ENCODE results near the gene KCNMB3.

The KCNMB3 gene

GRCh38 chr3:179196098-179196497, 54.8 kb downstream of the KCNMB3 start:
- no CpG with 5 or more reads among the region's 1 CpG for WGBS
- no peak overlapping the region for H3K18ac ChIP-seq (ENCODE audit: low read depth in 1 of 2, low read length in 2 of 2)
- DNase-seq = peak; percentile 67

DNA sequence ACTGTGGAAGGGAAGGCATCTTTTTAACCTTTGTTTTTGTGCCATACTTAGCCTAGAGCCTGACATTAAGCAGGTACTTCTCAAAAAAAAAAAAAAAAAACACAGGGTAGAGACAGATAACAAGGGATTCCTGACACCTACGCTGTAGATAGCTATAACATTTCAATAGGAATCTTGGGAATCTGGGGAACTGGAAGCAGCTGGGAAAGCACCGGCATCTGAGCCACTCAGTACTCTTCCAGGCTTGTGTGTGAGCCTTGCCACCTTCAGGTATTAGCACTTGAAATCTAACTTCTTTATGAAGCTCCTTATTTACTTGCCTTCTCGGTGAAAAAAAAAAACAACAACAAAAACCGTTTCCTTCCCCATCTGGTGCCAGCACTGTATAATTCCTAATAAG, 56.0 kb downstream of the KCNMB3 start:
- WGBS = 53% methylated on average over 3 of the region's 4 CpGs
- Histone ChIP-seq H3K4me1 (ENCODE audit: control insufficient read depth, insufficient read depth, low read depth, low read length) (peaks cover 3% of the 10 kb centered on the region), H3K4me2 (ENCODE audit: low read length, poor library complexity, severe bottlenecking) (no peak overlapping the region), H4K91ac (ENCODE audit: low read length) (no peak overlapping the region), H2AFZ (ENCODE audit: low read depth, low read length) (no peak overlapping the region), H3K9ac (ENCODE audit: low read length) (no peak overlapping the region), H3K14ac (ENCODE audit: low read length in 2 of 2) (no peak overlapping the region), H3K36me3 (ENCODE audit: control insufficient read depth in 1 of 2, insufficient read depth in 2 of 2, low read depth in 1 of 2, low read length in 2 of 2) (peaks cover 0 to 11% of the 10 kb centered on the region in 2 experiments), H3K79me1 (replicated peaks; ENCODE audit: low read length, poor library complexity, severe bottlenecking) (peaks cover 12% of the 10 kb centered on the region), H2BK15ac (ENCODE audit: low read depth, poor library complexity, severe bottlenecking) (no peak overlapping the region), H3K18ac (ENCODE audit: low read depth in 1 of 2, low read length in 2 of 2) (no peak overlapping the region), H3K27ac (ENCODE audit: low read length, poor library complexity, severe bottlenecking) (peak overlapping the region; percentile 21), H2BK12ac (ENCODE audit: low read length in 2 of 2) (no peak overlapping the region), H3K23ac (ENCODE audit: low read length in 2 of 2) (no peak overlapping the region), H2AK5ac (ENCODE audit: low read length, severe bottlenecking) (no peak overlapping the region), H3K4ac (ENCODE audit: low read depth in 1 of 2, low read length in 2 of 2) (no peak overlapping the region), H2BK5ac (ENCODE audit: low read depth, low read length, poor library complexity, severe bottlenecking) (no peak overlapping the region), H3K9me3 (ENCODE audit: control insufficient read depth, low read length) (no peaks in the 10 kb centered on the region), H4K8ac (ENCODE audit: low read length) (no peak overlapping the region), H3K4me3 (ENCODE audit: insufficient read depth in 1 of 2, low read depth in 1 of 2, low read length in 2 of 2) (no peak overlapping the region), H2BK120ac (ENCODE audit: low read depth, low read length) (no peak overlapping the region), H3K27me3 (ENCODE audit: control insufficient read depth in 1 of 2, insufficient read depth in 1 of 2, low read length in 2 of 2) (no peaks in the 10 kb centered on the region)
- no peak for DNase-seq

More at GRCh38 chr3:179196098-179196497, 54.8 kb downstream of the KCNMB3 start:
- Histone ChIP-seq H2BK120ac (ENCODE audit: low read depth, low read length) (no peak overlapping the region), H3K9ac (ENCODE audit: low read length) (peak overlapping the region; percentile 29), H2BK15ac (ENCODE audit: low read depth, poor library complexity, severe bottlenecking) (no peak overlapping the region), H3K4me3 (ENCODE audit: insufficient read depth in 1 of 2, low read depth in 1 of 2, low read length in 2 of 2) (no peak overlapping the region), H4K8ac (ENCODE audit: low read length) (no peak overlapping the region), H4K91ac (ENCODE audit: low read length) (no peak overlapping the region), H2AK5ac (ENCODE audit: low read length, severe bottlenecking) (no peak overlapping the region), H3K79me1 (replicated peaks; ENCODE audit: low read length, poor library complexity, severe bottlenecking) (peaks cover 8% of the 10 kb centered on the region), H3K14ac (ENCODE audit: low read length in 2 of 2) (no peak overlapping the region), H3K27me3 (ENCODE audit: control insufficient read depth in 1 of 2, insufficient read depth in 1 of 2, low read length in 2 of 2) (no peaks in the 10 kb centered on the region), H2AFZ (ENCODE audit: low read depth, low read length) (no peak overlapping the region), H2BK12ac (ENCODE audit: low read length in 2 of 2) (no peak overlapping the region), H2BK5ac (ENCODE audit: low read depth, low read length, poor library complexity, severe bottlenecking) (no peak overlapping the region), H3K4me2 (ENCODE audit: low read length, poor library complexity, severe bottlenecking) (no peak overlapping the region), H3K9me3 (ENCODE audit: control insufficient read depth, low read length) (no peaks in the 10 kb centered on the region), H3K36me3 (ENCODE audit: control insufficient read depth in 1 of 2, insufficient read depth in 2 of 2, low read depth in 1 of 2, low read length in 2 of 2) (peaks cover 0 to 22% of the 10 kb centered on the region in 2 experiments), H3K23ac (ENCODE audit: low read length in 2 of 2) (no peak overlapping the region), H3K4me1 (ENCODE audit: control insufficient read depth, insufficient read depth, low read depth, low read length) (peaks cover 3% of the 10 kb centered on the region), H3K27ac (ENCODE audit: low read length, poor library complexity, severe bottlenecking) (no peak overlapping the region), H3K4ac (ENCODE audit: low read depth in 1 of 2, low read length in 2 of 2) (no peak overlapping the region)

All from mesenchymal stem cell (in vitro differentiated cells and primary cell).